SK-N-DZ (cell line): Measurements from ENCODE around the gene VEZF1.

Experiments
- DNase-seq: peaks from one replicate; pipeline ENCODE4 v3.0.0-alpha.2; 2015; ENCODE audit warnings: low spot score

VEZF1 gene

DNA sequence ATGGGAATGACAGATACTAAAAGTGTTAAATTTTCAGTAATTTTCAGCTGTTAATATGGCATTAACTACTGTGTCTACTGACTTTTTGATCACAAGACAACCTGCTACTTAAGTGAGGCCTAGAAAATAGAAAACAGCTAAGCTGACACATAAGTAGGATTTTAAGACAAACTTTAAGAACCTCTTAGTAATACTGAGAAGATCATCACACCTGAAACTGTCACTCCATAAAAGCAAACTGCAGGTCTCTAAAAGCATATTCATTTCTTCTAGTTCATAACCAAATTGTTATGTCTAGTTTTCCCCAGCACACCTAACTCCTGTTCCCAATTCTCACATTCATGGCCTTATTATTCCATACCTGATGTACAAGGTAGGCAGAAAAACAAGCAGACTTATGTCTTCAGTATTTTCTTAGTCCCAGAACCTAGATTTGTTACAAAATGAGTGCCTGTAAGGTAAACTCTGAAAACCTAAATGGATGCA is 11.0 kb upstream of the VEZF1 start:
- no peak for DNase-seq

- DNase-seq = no peak
Observed at GRCh38 chr17:57997085-57997809, 9.2 kb upstream of the VEZF1 start.

- peak; percentile 87 for DNase-seq
Observed at GRCh38 chr17:57995076-57995956, 7.3 kb upstream of the VEZF1 start.

DNA sequence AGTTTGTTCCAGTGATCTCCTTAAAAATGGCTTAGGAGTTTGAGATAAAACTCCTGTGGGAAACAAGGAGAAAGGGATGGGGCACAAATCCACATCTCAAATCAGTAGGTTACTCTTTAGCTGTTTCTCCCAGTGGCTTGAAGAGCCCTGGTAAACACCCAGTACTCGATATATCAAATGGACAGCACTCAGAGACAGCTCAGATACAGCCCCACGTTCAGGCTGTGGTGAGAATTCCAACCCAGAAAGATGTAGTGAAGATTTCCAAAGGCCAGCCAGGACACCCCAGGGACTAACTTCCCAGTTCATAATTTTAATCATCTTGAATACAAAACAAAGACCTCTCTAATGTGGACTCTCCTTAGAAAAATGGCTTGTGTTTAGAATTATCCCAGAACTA is 6.4 kb upstream of the VEZF1 start:
- no peak for DNase-seq

- DNase-seq = no peak
Observed at GRCh38 chr17:57993471-57994365, 5.7 kb upstream of the VEZF1 start.

- DNase-seq = no peak
Observed at GRCh38 chr17:57991537-57991936, 3.5 kb upstream of the VEZF1 start.

GRCh38 chr17:57990037-57990436 is 2.0 kb upstream of the VEZF1 start:
- no peak for DNase-seq

GRCh38 chr17:57988301-57989250 is 522 bp upstream of the VEZF1 start:
- peak; percentile 76 for DNase-seq

GRCh38 chr17:57986841-57987580 is 1.0 kb downstream of the VEZF1 start:
- DNase-seq = no peak

GRCh38 chr17:57985675-57985974 is 2.4 kb downstream of the VEZF1 start:
- DNase-seq = no peak

DNA sequence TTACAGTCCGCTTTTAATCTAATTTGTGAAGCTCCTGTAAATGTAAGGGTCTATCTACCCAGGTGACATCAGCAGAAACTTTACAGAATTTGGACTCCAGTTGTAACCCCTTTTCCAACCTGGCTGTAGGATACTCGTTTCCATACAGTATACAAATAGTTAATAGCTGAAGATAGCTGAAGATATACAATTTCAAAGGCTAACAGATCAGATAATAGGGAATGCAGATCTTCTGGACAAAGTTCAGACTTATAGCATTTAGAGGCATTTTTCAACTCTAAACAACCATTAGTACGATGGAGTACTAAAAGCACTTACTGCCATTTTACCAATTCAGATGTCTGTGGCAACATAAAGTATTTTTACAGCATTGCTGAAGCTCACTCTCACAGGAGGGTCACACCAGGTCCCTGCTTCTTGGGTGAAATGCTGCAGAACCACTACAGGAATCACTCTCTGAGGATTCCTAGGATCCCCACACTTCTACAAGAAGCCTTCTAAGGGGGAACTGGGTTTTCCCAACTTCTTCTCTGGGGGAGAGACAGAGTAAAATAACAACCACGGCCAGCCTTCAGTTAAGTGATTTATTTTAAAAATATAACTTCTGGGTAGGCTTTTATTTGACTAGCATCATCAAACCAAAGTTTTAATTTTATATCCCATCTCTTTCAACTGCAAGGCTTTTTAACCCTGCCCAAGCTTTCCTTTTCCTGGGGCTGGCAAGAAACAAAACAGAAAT is 2.9 kb downstream of the VEZF1 start:
- DNase-seq = no peak

DNA sequence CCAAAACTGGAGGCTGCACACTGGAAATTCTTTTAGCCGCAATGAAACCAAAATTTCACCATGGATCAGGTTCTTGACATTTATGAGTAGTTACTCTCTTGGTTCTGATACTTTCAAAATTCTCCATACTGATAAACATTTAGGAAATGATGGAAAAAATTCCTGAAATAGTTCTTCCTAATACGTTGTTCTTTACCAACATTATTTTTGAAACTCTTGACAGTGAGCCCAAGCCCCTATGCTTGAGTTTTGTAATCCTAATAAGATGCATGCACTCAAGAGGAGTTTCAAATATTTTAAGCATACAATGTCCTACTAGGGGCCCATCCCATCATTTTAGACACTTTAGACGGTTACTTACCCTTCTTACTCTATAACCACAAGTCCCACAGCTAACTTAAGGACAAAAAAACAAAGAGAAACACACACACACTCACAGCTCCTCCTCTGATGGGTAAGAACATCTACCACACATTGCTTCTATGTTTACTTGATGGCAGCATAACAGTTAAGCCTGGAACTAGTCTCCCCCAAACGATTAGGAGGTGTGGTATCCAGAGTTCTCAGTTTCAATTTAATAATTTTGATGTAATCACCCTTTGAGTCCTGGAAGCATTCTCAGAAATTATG is 3.7 kb downstream of the VEZF1 start:
- DNase-seq = no peak

DNA sequence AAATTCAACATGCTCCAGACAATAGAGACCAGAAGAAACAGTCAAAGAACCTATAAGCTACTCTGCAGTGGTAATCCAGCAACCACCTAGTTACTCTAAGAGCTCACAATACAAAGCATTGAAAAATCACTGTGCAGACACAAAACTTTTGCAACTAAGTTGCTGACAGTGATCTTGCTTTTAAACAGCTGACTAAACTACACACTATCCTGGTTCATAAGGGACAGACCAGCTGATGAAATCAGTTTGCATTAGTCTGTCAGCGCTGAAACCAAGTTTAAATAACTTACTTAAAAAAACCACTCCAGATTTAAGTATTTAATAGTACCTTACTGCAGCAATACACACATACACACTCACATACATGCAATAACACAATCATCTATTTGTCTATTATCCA is 4.6 kb downstream of the VEZF1 start:
- DNase-seq = no peak

- DNase-seq = no peak
Observed at GRCh38 chr17:57982452-57983170, 5.4 kb downstream of the VEZF1 start.

GRCh38 chr17:57980522-57980921 is 7.5 kb downstream of the VEZF1 start:
- DNase-seq = no peak

- DNase-seq = no peak
Observed at GRCh38 chr17:57979076-57979475, 9.0 kb downstream of the VEZF1 start.

DNA sequence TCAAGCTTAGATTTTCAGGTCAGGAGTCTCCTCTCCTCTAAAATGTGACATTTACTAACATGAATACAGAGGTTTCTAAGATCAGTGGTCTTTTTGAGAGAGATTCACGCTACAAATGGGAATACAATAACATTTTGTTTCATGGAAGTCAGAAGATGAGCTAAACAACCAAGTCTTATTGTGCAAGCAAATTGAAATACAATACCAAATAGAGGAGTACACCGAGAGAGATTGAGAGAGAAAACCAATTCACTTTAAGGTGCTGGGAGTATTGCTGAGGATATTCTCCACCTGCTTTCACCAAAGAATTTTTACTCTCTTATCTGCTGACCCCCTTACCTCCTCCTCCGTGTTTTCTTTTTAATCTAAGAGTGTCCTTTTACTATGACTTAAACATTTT is 11.5 kb downstream of the VEZF1 start:
- no peak for DNase-seq

DNA sequence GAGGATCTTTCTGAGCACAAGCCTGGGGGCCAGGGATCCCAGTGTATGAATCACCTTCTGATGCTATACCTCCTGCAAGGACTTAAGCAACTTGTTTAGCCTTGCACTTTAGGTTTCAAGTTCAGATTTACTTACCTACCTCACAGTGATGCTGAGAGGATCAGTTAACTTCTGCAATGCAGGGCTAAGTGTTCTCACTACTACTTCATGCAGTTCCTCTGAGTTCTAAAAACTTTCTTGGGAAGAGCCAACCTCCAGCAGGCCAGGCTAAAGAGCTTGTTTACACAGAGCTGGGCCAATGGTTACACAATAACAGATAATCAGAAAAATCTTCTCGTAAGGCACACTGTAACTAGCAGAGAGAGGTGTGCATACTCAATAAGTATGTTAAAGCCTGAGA is 13.0 kb downstream of the VEZF1 start:
- no peak for DNase-seq
